Stomach (tissue), 4 donors: Measurements from ENCODE around the gene PPP4R3A.
"Not testable (repeated sequence)": the region's sequence is repeated elsewhere in the genome, so short reads cannot be mapped to it uniquely, and the experiment has no call there.

Experiments
- EP300 ChIP-seq: sonication (generic); formaldehyde crosslinking; IDR thresholded peaks from one replicate; pipeline ENCODE4 v1.6.1; 2017; ENCODE audit warnings: antibody characterized with exemption
- POLR2AphosphoS5 ChIP-seq, 3 donors: sonication (generic); formaldehyde crosslinking; IDR thresholded peaks; one replicate each; pipeline ENCODE4 v1.6.1; 2016; ENCODE audit warnings: antibody characterized with exemption in 3 of 3
- TF ChIP-seq, protein P1 (sequence below), 7 experiments: fragments of 450-650 bp in 4 of 7; fragments of 200-600 bp in 3 of 7; sonication (generic) in 3 of 7; IDR thresholded peaks; one replicate each; pipeline ENCODE4 v1.5.1; 2016 to 2019; ENCODE audit warnings: antibody characterized with exemption in 7 of 7, control low read depth in 2 of 7, mild to moderate bottlenecking in 1 of 7

DNA sequence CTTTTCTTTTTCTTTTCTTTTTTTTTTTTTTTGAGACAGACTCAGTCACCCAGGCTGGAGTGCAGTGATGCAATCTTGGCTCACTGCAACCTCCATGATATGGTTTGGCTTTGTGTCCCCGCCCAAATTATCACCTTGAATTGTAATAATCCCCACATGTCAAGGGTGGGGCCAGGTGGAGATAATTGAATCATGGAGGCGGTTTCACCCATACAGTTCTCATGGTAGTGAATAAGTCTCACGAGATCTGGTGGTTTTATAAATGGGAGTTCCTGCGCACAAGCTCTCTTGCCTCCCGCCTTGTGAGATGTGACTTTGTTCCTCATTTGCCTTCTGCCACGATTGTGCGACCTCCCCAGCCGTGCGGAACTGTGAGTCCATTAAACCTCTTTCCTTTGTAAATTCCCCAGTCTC, 84.6 kb downstream of the PPP4R3A start:
- TF ChIP-seq, protein P1, sequence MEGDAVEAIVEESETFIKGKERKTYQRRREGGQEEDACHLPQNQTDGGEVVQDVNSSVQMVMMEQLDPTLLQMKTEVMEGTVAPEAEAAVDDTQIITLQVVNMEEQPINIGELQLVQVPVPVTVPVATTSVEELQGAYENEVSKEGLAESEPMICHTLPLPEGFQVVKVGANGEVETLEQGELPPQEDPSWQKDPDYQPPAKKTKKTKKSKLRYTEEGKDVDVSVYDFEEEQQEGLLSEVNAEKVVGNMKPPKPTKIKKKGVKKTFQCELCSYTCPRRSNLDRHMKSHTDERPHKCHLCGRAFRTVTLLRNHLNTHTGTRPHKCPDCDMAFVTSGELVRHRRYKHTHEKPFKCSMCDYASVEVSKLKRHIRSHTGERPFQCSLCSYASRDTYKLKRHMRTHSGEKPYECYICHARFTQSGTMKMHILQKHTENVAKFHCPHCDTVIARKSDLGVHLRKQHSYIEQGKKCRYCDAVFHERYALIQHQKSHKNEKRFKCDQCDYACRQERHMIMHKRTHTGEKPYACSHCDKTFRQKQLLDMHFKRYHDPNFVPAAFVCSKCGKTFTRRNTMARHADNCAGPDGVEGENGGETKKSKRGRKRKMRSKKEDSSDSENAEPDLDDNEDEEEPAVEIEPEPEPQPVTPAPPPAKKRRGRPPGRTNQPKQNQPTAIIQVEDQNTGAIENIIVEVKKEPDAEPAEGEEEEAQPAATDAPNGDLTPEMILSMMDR (IDR thresholded peaks at IDR 0.05), result not testable (repeated sequence)
- TF ChIP-seq EP300; POLR2AphosphoS5 (IDR thresholded peaks at IDR 0.05): not testable (repeated sequence)
